Measurements from ENCODE around the gene GJC2. TPM values are rescaled to one million over a fixed set of nuclear protein-coding genes. Genes with fewer than 3 reads are reported as not detected.
A peak's percentile ranks its signal among the peaks of the same experiment; 100 is the strongest.

The GJC2 gene
- total RNA-seq, 1 experiment from 2014 or later: 1.6 TPM

- peaks cover 8% of the 10 kb centered on the region for H3K79me1 ChIP-seq (ENCODE audit: insufficient read depth, low read depth, low read length, poor library complexity, severe bottlenecking)
- H3K79me2 ChIP-seq (ENCODE audit: insufficient read depth, low read length): peaks cover 15% of the 10 kb centered on the region; the same call in 1 of the 2 replicates
- H2BK12ac ChIP-seq (ENCODE audit: insufficient read length, low read depth, low read length): no peak overlapping the region
- no peak overlapping the region for H4K91ac ChIP-seq (ENCODE audit: insufficient read length, low read depth, low read length)
- no peaks in the 10 kb centered on the region; a peak in 1 of 7 replicates for H3K36me3 Mint-ChIP-seq (ENCODE audit: insufficient read depth in 1 of 3, low read depth in 3 of 3)
- H2AFZ ChIP-seq (ENCODE audit: low read length): no peak overlapping the region
- peak overlapping the region; percentile 85 for H3K4me2 ChIP-seq (ENCODE audit: insufficient read depth, insufficient read length, low read length)
- no peak overlapping the region for H2BK120ac ChIP-seq (ENCODE audit: low read depth, low read length, poor library complexity, severe bottlenecking)
- H3K27ac Mint-ChIP-seq: peak overlapping the region in 2 of 3 experiments; percentile 84 to 89; a peak in 3 of 7 replicates
- H3K18ac ChIP-seq (ENCODE audit: insufficient read length, low read depth, low read length): no peak overlapping the region
- peaks cover 4 to 15% of the 10 kb centered on the region in 2 experiments for H3K4me1 Mint-ChIP-seq
- H3K4ac ChIP-seq (ENCODE audit: low read depth, low read length): no peak overlapping the region
- H3K9me3 ChIP-seq (ENCODE audit: control insufficient read depth, low read depth, low read length): no peaks in the 10 kb centered on the region
- no peaks in the 10 kb centered on the region for H3K4me1 ChIP-seq (ENCODE audit: insufficient read depth, low read length)
- peaks cover 2% of the 10 kb centered on the region for H4K20me1 ChIP-seq (ENCODE audit: control insufficient read depth, insufficient read depth, insufficient read length)
- H2BK20ac ChIP-seq (ENCODE audit: low read depth, low read length, poor library complexity, severe bottlenecking): no peak overlapping the region
- no peak overlapping the region for H3K14ac ChIP-seq (ENCODE audit: insufficient read depth, low read length)
- no peak overlapping the region for H2BK15ac ChIP-seq (ENCODE audit: low read depth, low read length)
- peak; percentile 22 for DNase-seq
- no peaks in the 10 kb centered on the region for H3K9me3 Mint-ChIP-seq
- peak overlapping the region; percentile 85 for H3K9ac ChIP-seq (ENCODE audit: extremely low read depth, insufficient read length, low read length)
- no peaks in the 10 kb centered on the region; the same call in 1 of the 2 replicates for H3K27me3 ChIP-seq (ENCODE audit: insufficient read depth, low read length)
- no peak overlapping the region for H4K8ac ChIP-seq (replicated peaks; ENCODE audit: insufficient read length, low read depth, low read length)
- H3K23me2 ChIP-seq (ENCODE audit: insufficient read length, low read depth, low read length, poor library complexity, severe bottlenecking): peaks cover 11% of the 10 kb centered on the region
- H3K27ac ChIP-seq (ENCODE audit: insufficient read length, low read depth, low read length): no peak overlapping the region
- TF ChIP-seq CTCF (conservative IDR thresholded peaks at IDR 0.05): no peak
- peaks cover 26% of the 10 kb centered on the region for H3K27me3 Mint-ChIP-seq (ENCODE audit: low read depth)
- peak overlapping the region; percentile 81 to 91 for H3K4me3 Mint-ChIP-seq
- no peak overlapping the region for H3K23ac ChIP-seq (ENCODE audit: insufficient read length, low read depth, low read length)
- H4K5ac ChIP-seq (ENCODE audit: insufficient read length, low read depth, low read length): no peak overlapping the region
- H2AK5ac ChIP-seq (ENCODE audit: insufficient read length, low read length): no peak overlapping the region
- no peak overlapping the region for H2BK5ac ChIP-seq (ENCODE audit: insufficient read length, low read length)
- no peak overlapping the region for H3T11ph ChIP-seq (ENCODE audit: low read length)
- no peak overlapping the region for H3K56ac ChIP-seq (ENCODE audit: insufficient read length, low read depth, low read length)
- no CpG with 5 or more reads among the region's 27 CpGs for WGBS (ENCODE audit: extremely low coverage, insufficient read length, low lambda C conversion rate)
These were observed 8.3 kb upstream of the GJC2 start for GRCh38 chr1:228141226-228142044.

Measured in H9 (cell line).